ENCODE measurements around the gene CEMIP.

CEMIP gene

GRCh38 chr15:80906159-80906766 is 127.1 kb downstream of the CEMIP start:
- no peak overlapping the region for H3K27ac ChIP-seq
- no peak overlapping the region for H3K4me3 ChIP-seq

- Histone ChIP-seq H3K4me3 (no peak overlapping the region), H3K27ac (no peak overlapping the region)
These were observed 132.7 kb downstream of the CEMIP start for GRCh38 chr15:80911821-80912220.

- no peak overlapping the region for H3K4me3 ChIP-seq
- no peak overlapping the region for H3K27ac ChIP-seq
These were observed 133.5 kb downstream of the CEMIP start for GRCh38 chr15:80912673-80913072.

- Histone ChIP-seq H3K27ac (no peak overlapping the region), H3K4me3 (no peak overlapping the region)
These were observed 134.4 kb downstream of the CEMIP start for GRCh38 chr15:80913541-80913940.

GRCh38 chr15:80915472-80915871 is 136.3 kb downstream of the CEMIP start:
- Histone ChIP-seq H3K27ac (no peak overlapping the region), H3K4me3 (no peak overlapping the region)

- no peak overlapping the region for H3K27ac ChIP-seq
- no peak overlapping the region for H3K4me3 ChIP-seq
These were observed 136.9 kb downstream of the CEMIP start for GRCh38 chr15:80916056-80916455.

- H3K4me3 ChIP-seq, result no peak overlapping the region
- peak overlapping the region in 3 of 21 experiments; percentile 50 to 55 (median 54) for H3K27ac ChIP-seq
These were observed 139.1 kb downstream of the CEMIP start for GRCh38 chr15:80918196-80918783.

- Histone ChIP-seq H3K27ac (no peak overlapping the region), H3K4me3 (no peak overlapping the region)
These were observed 141.1 kb downstream of the CEMIP start for GRCh38 chr15:80920271-80920699.

- no peak overlapping the region for H3K4me3 ChIP-seq
- no peak overlapping the region for H3K27ac ChIP-seq
These were observed 142.7 kb downstream of the CEMIP start for GRCh38 chr15:80921736-80922410.

- Histone ChIP-seq H3K27ac (no peak overlapping the region), H3K4me3 (no peak overlapping the region)
These were observed 144.5 kb downstream of the CEMIP start for GRCh38 chr15:80923668-80924067.

- H3K4me3 ChIP-seq, result no peak overlapping the region
- no peak overlapping the region for H3K27ac ChIP-seq
These were observed 145.1 kb downstream of the CEMIP start for GRCh38 chr15:80924278-80924677.

- H3K4me3 ChIP-seq, result no peak overlapping the region
- no peak overlapping the region for H3K27ac ChIP-seq
These were observed 146.5 kb downstream of the CEMIP start for GRCh38 chr15:80925597-80926059.

- no peak overlapping the region for H3K4me3 ChIP-seq
- no peak overlapping the region for H3K27ac ChIP-seq
These were observed 147.0 kb downstream of the CEMIP start for GRCh38 chr15:80926126-80926525.

- Histone ChIP-seq H3K27ac (no peak overlapping the region), H3K4me3 (no peak overlapping the region)
These were observed 150.1 kb downstream of the CEMIP start for GRCh38 chr15:80929225-80929624.

GRCh38 chr15:80929689-80930088 is 150.5 kb downstream of the CEMIP start:
- Histone ChIP-seq H3K4me3 (no peak overlapping the region), H3K27ac (no peak overlapping the region)

GRCh38 chr15:80931191-80931590 is 152.0 kb downstream of the CEMIP start:
- H3K27ac ChIP-seq, result no peak overlapping the region
- no peak overlapping the region for H3K4me3 ChIP-seq

GRCh38 chr15:80931721-80932512 is 152.7 kb downstream of the CEMIP start:
- Histone ChIP-seq H3K4me3 (no peak overlapping the region), H3K27ac (peak overlapping the region in 2 of 21 experiments; percentile 11 to 39)

GRCh38 chr15:80932513-80932815 is 153.3 kb downstream of the CEMIP start:
- no peak overlapping the region for H3K4me3 ChIP-seq
- H3K27ac ChIP-seq, result peak overlapping the region in 2 of 21 experiments; percentile 11 to 39

- Histone ChIP-seq H3K4me3 (no peak overlapping the region), H3K27ac (no peak overlapping the region)
These were observed 153.8 kb downstream of the CEMIP start for GRCh38 chr15:80932989-80933388.

GRCh38 chr15:80934761-80935221 is 155.6 kb downstream of the CEMIP start:
- no peak overlapping the region for H3K4me3 ChIP-seq
- H3K27ac ChIP-seq, result peak overlapping the region in 1 of 21 experiments; percentile 35

Measured in skin epidermis (tissue), 12 donors.